Gastrocnemius medialis (tissue), 4 donors: ENCODE data around the gene ARFGAP1.

Experiments used
- POLR2A ChIP-seq, 2 donors: fragments of 450-650 bp; IDR thresholded peaks; one replicate each; pipeline ENCODE4 v1.6.1; 2017; ENCODE audit warnings: antibody characterized with exemption in 2 of 2, mild to moderate bottlenecking in 2 of 2, moderate library complexity in 2 of 2
- TF ChIP-seq, protein P1 (sequence below), 5 experiments: fragments of 450-650 bp in 3 of 5; fragments of 200-600 bp in 2 of 5; sonication (generic) in 2 of 5; IDR thresholded peaks in 4 of 5; conservative IDR thresholded peaks in 1 of 5; 1 replicate in 4 of 5; 2 replicates in 1 of 5; pipeline ENCODE4 v1.5.1; 2016 to 2019; ENCODE audit warnings: antibody characterized with exemption in 5 of 5, mild to moderate bottlenecking in 3 of 5, moderate library complexity in 3 of 5

- no peak for TF ChIP-seq POLR2A (IDR thresholded peaks at IDR 0.05)
- TF ChIP-seq, protein P1, sequence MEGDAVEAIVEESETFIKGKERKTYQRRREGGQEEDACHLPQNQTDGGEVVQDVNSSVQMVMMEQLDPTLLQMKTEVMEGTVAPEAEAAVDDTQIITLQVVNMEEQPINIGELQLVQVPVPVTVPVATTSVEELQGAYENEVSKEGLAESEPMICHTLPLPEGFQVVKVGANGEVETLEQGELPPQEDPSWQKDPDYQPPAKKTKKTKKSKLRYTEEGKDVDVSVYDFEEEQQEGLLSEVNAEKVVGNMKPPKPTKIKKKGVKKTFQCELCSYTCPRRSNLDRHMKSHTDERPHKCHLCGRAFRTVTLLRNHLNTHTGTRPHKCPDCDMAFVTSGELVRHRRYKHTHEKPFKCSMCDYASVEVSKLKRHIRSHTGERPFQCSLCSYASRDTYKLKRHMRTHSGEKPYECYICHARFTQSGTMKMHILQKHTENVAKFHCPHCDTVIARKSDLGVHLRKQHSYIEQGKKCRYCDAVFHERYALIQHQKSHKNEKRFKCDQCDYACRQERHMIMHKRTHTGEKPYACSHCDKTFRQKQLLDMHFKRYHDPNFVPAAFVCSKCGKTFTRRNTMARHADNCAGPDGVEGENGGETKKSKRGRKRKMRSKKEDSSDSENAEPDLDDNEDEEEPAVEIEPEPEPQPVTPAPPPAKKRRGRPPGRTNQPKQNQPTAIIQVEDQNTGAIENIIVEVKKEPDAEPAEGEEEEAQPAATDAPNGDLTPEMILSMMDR (IDR thresholded peaks at IDR 0.05 in 4 of 5, conservative IDR thresholded peaks at IDR 0.05 in 1 of 5): no peak
Measured at GRCh38 chr20:63285636-63286615, 13.3 kb downstream of the ARFGAP1 start.
